GM12878 (cell line): Measurements from ENCODE around the gene ABHD15.

Experiments used
- CTCF ChIP-seq, 3 experiments: IDR thresholded peaks in 2 of 3; conservative IDR thresholded peaks in 1 of 3; 2 replicates each; pipeline ENCODE4 v1.5.1; 2011; ENCODE audit warnings: low read depth in 3 of 3, low read length in 3 of 3, mild to moderate bottlenecking in 3 of 3, control low read depth in 2 of 3, moderate library complexity in 2 of 3, inconsistent platforms in 1 of 3, mixed read lengths in 1 of 3; ENCODE audit not compliant: control insufficient read depth in 2 of 3, insufficient read depth in 1 of 3; ENCODE audit errors: extremely low read depth in 1 of 3
- NFIC ChIP-seq: IDR thresholded peaks from 2 replicates; pipeline ENCODE4 v1.6.1; 2012; ENCODE audit warnings: low read depth, mild to moderate bottlenecking, inconsistent platforms, low read length, moderate library complexity
- POLR2A ChIP-seq: IDR thresholded peaks from 2 replicates; pipeline ENCODE4 v1.6.1; 2011; ENCODE audit warnings: low read depth, mild to moderate bottlenecking, low read length
- POLR2AphosphoS5 ChIP-seq: IDR thresholded peaks from 2 replicates; pipeline ENCODE4 v1.6.1; 2011; ENCODE audit warnings: mild to moderate bottlenecking, low read length, inconsistent platforms
- RAD21 ChIP-seq: IDR thresholded peaks from 2 replicates; pipeline ENCODE4 v1.6.1; 2011; ENCODE audit warnings: mild to moderate bottlenecking, low read depth, low read length, moderate library complexity; ENCODE audit not compliant: insufficient read depth
- RBBP5 ChIP-seq: fragments of 200-600 bp; sonication (generic); conservative IDR thresholded peaks from 2 replicates; pipeline ENCODE4 v1.6.1; 2016
- SIX5 ChIP-seq: IDR thresholded peaks from 2 replicates; pipeline ENCODE4 v1.6.1; 2011; ENCODE audit warnings: mild to moderate bottlenecking, low read depth, low read length, moderate library complexity; ENCODE audit not compliant: severe bottlenecking
- SPI1 ChIP-seq: IDR thresholded peaks from 2 replicates; pipeline ENCODE4 v1.6.1; 2011; ENCODE audit warnings: low read depth, mild to moderate bottlenecking, low read length, moderate library complexity, borderline replicate concordance; ENCODE audit not compliant: insufficient read depth
- STAT1 ChIP-seq: fragments of 450-650 bp; conservative IDR thresholded peaks from 2 replicates; pipeline ENCODE4 v1.6.1; 2014; ENCODE audit warnings: antibody characterized with exemption, mild to moderate bottlenecking
- TCF3 ChIP-seq: IDR thresholded peaks from 2 replicates; pipeline ENCODE4 v1.6.1; 2012; ENCODE audit warnings: low read depth, mild to moderate bottlenecking, low read length, borderline replicate concordance; ENCODE audit not compliant: insufficient read depth
- USF1 ChIP-seq: IDR thresholded peaks from 2 replicates; pipeline ENCODE4 v1.6.1; 2011; ENCODE audit warnings: borderline replicate concordance, low read depth, mild to moderate bottlenecking, moderate library complexity, mixed read lengths, low read length; ENCODE audit not compliant: insufficient read depth; ENCODE audit errors: extremely low read length

- TF ChIP-seq SIX5 = no peak
- no peak for TF ChIP-seq USF1
- TF ChIP-seq STAT1 = no peak
- TF ChIP-seq CTCF (IDR thresholded peaks at IDR 0.05 in 2 of 3, conservative IDR thresholded peaks at IDR 0.05 in 1 of 3; ENCODE audit: control insufficient read depth in 2 of 3, extremely low read depth in 1 of 3, insufficient read depth in 1 of 3, low read depth in 3 of 3, low read length in 3 of 3) = no peak
- no peak for TF ChIP-seq TCF3
- no peak for TF ChIP-seq POLR2AphosphoS5
- TF ChIP-seq RBBP5 = no peak
- TF ChIP-seq RAD21 = no peak
- TF ChIP-seq NFIC = no peak
- no peak for TF ChIP-seq SPI1
- TF ChIP-seq POLR2A = peak; percentile 32; the same call in 1 of the 2 replicates
Observed at GRCh38 chr17:29573871-29574731, 7.3 kb upstream of the ABHD15 start.
